Spleen (tissue), 11 donors: Measurements from ENCODE around the gene ZNF365. TPM values are rescaled to one million over a fixed set of nuclear protein-coding genes. Genes with fewer than 3 reads are reported as not detected.

Experiments used
- DNase-seq: peaks from one replicate; pipeline ENCODE4 v3.0.0-alpha.2; 2020
- H3K27ac ChIP-seq, 8 donors: fragments of 200-600 bp; sonication (generic) in 7 of 8; 1 replicate in 4 of 8; 2 replicates in 4 of 8; pipeline versions ENCODE4 v1.5.0 to v1.8.0; 2016 to 2021; ENCODE audit warnings: inconsistent platforms in 4 of 8, mild to moderate bottlenecking in 4 of 8, moderate library complexity in 1 of 8
- H3K27me3 ChIP-seq, 7 donors: fragments of 200-600 bp; sonication (generic) in 6 of 7; replicated peaks in 1 of 7; 1 replicate in 4 of 7; 2 replicates in 3 of 7; pipeline versions ENCODE4 v1.5.0 to v1.8.0; 2016 to 2021; ENCODE audit warnings: inconsistent platforms in 3 of 7, mild to moderate bottlenecking in 1 of 7
- H3K36me3 ChIP-seq, 6 donors: fragments of 200-600 bp; sonication (generic) in 5 of 6; 1 replicate in 4 of 6; 2 replicates in 2 of 6; pipeline versions ENCODE4 v1.5.0 to v1.8.0; 2016 to 2021; ENCODE audit warnings: inconsistent platforms in 2 of 6
- H3K4me1 ChIP-seq, 6 donors: fragments of 200-600 bp; sonication (generic) in 5 of 6; 1 replicate in 3 of 6; 2 replicates in 3 of 6; pipeline versions ENCODE4 v1.5.0 to v1.8.0; 2016 to 2021; ENCODE audit warnings: inconsistent platforms in 3 of 6
- H3K4me3 ChIP-seq, 8 donors: fragments of 200-600 bp; sonication (generic) in 7 of 8; 1 replicate in 4 of 8; 2 replicates in 4 of 8; pipeline versions ENCODE4 v1.5.0 to v1.8.0; 2016 to 2021; ENCODE audit warnings: inconsistent platforms in 4 of 8, mild to moderate bottlenecking in 4 of 8, moderate library complexity in 2 of 8
- H3K9me3 ChIP-seq, 8 donors: fragments of 200-600 bp; sonication (generic) in 7 of 8; 1 replicate in 4 of 8; 2 replicates in 4 of 8; pipeline versions ENCODE4 v1.5.0 to v1.8.0; 2016 to 2021; ENCODE audit warnings: inconsistent platforms in 4 of 8
- CTCF ChIP-seq, 11 experiments: fragments of 200-600 bp in 7 of 11; fragments of 450-650 bp in 4 of 11; sonication (generic) in 4 of 11; IDR thresholded peaks in 8 of 11; conservative IDR thresholded peaks in 3 of 11; 1 replicate in 7 of 11; 2 replicates in 4 of 11; pipeline versions ENCODE4 v1.4.0 to v1.8.0; 2016 to 2021; ENCODE audit warnings: antibody characterized with exemption in 11 of 11, inconsistent platforms in 4 of 11, mild to moderate bottlenecking in 1 of 11
- POLR2A ChIP-seq, 3 donors: fragments of 450-650 bp; IDR thresholded peaks; one replicate each; pipeline ENCODE4 v1.5.1; 2017; ENCODE audit warnings: antibody characterized with exemption in 3 of 3, mild to moderate bottlenecking in 1 of 3
- POLR2AphosphoS5 ChIP-seq, 3 donors: sonication (generic); formaldehyde crosslinking; IDR thresholded peaks; one replicate each; pipeline ENCODE4 v1.5.1; 2017; ENCODE audit warnings: antibody characterized with exemption in 3 of 3
- WGBS, 5 donors: extraction: QIAGEN DNeasy Blood & Tissue Kit in 3 of 5; methylation state at CpG; one replicate each; pipeline versions ENCODE4 v1.1.5 to v1.1.7; 2013 to 2018; 5-methylcytosine and 5-hydroxymethylcytosine counted together
- intact Hi-C: fragments of 100-400 bp; cut with DNase I; formaldehyde crosslinking; loops from one replicate; pipeline ENCODE4 v1.15.0; 2023; ENCODE audit warnings: low total_unique reads
- polyA plus RNA-seq, 3 donors: library from polyadenylated mRNA; stranded (reverse); fragments of 200-250 nt; gene quantifications; one replicate each; pipeline ENCODE4 v1.2.1, GENCODE V29; 2013
- total RNA-seq, 7 donors: library from RNA; depleted of rRNA in 3 of 7; stranded (reverse); fragments of >200 nt in 3 of 7; fragmentation: NEBNext Ultra II Directional in 4 of 7; extraction: Animal tissue kit (Norgen Biotek cat#: 25700) in 4 of 7; gene quantifications; one replicate each; pipeline versions ENCODE4 v1.1.0 to v1.2.1, GENCODE V29; 2016 to 2021
- donor health status: healthy with polysubstance abuse.
- donor health status: DM: no; HTN: no; CAD: no; lungs with moderate emphysema.
- donor health status: DM: no; HTN: no; CAD: no.
- donor health status: Bipolar disorder and iron deficiency.
- donor health status: healthy.
- donor health status: DM: no; HTN: no; CAD: no.
- donor health status: DM: yes; HTN: yes; CAD: no.

Gene ZNF365
- total and polyA plus RNA-seq, 10 donors = 0.06 to 1.9 (median 0.64) TPM

DNA sequence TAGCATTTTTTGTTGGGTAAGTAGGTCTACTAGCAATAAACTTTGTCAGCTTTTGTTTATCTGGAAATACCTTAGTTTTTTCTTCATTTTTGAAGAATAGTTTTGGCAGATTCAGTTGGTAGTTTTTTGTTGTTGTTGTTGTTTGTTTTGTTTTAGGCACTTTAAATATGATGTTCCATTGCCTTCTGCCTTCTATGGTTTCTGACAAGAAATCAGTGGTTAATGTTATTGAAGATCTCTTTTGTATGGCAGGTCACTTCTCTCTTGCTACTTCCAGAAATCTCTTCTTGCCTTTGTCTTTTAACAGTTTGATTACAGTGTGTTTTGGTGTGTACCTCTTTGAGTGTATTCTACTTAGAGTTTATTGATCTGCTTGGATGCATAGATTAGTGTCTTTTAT, 41.8 kb upstream of the ZNF365 start:
- Histone ChIP-seq H3K27ac (no peak overlapping the region), H3K36me3 (no peaks in the 10 kb centered on the region), H3K9me3 (peaks cover 0 to 12% (median 2%) of the 10 kb centered on the region in 8 donors), H3K4me3 (no peak overlapping the region), H3K4me1 (peaks cover 0 to 20% (median 10%) of the 10 kb centered on the region in 6 donors), H3K27me3 (no peaks in the 10 kb centered on the region)
- DNase-seq = no peak
- TF ChIP-seq POLR2A (IDR thresholded peaks at IDR 0.05) (no peak), CTCF (IDR thresholded peaks at IDR 0.05 in 8 of 11, conservative IDR thresholded peaks at IDR 0.05 in 3 of 11) (no peak), POLR2AphosphoS5 (IDR thresholded peaks at IDR 0.05) (no peak)
- intact Hi-C loops = no loop called here

DNA sequence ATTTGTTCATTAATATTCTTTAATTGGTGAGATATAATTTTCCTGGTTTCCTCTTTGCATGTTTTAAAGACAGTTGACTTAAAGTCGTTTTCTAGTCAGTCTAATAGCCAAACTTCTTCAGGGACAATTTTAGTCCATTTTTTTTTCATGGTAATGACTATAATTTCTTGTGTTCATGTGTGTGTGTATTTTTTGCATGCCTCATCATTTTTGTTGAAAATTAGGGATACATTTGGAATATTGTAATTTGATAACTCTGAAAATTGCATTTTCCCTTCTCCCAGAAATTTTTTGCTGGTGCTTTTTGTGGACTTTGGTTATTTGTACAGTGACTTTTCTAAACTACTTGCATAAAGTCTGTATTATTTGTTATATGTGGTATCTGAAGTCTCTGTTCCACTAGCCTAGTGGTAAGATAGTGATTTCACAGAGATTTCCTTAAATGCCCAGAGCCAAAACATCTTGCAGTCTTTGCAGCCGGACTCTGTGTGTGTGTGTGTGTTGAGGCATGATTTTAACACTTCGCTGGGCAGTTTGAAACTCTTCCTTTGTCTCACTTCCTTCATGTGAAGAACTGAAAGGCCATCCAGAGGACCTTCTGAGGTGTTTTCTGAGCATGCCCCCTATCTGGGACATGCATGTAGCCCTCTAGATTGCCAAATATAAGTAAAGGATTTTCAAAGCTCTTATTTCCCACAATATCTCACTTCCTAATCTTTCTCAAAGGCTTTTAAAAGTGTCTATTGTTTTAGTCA, 40.9 kb upstream of the ZNF365 start:
- intact Hi-C loops = no loop called here
- DNase-seq = no peak

GRCh38 chr10:62333988-62334682, 40.0 kb upstream of the ZNF365 start:
- no peak for DNase-seq
- no peaks in the 10 kb centered on the region for H3K36me3 ChIP-seq
- no peak for TF ChIP-seq CTCF (IDR thresholded peaks at IDR 0.05 in 8 of 11, conservative IDR thresholded peaks at IDR 0.05 in 3 of 11)
- TF ChIP-seq POLR2A (IDR thresholded peaks at IDR 0.05) = no peak
- TF ChIP-seq POLR2AphosphoS5 (IDR thresholded peaks at IDR 0.05) = no peak
- peaks cover 0 to 20% (median 10%) of the 10 kb centered on the region in 6 donors for H3K4me1 ChIP-seq
- peak overlapping the region in 4 of 8 donors; percentile 2 to 47 (median 30) for H3K27ac ChIP-seq
- intact Hi-C loops = no loop called here
- peaks cover 0 to 13% (median 4%) of the 10 kb centered on the region in 8 donors for H3K9me3 ChIP-seq
- H3K27me3 ChIP-seq = no peaks in the 10 kb centered on the region
- no peak overlapping the region for H3K4me3 ChIP-seq

More for the DNA sequence above, 40.9 kb upstream of the ZNF365 start:
- TF ChIP-seq CTCF (IDR thresholded peaks at IDR 0.05 in 8 of 11, conservative IDR thresholded peaks at IDR 0.05 in 3 of 11) (no peak), POLR2AphosphoS5 (IDR thresholded peaks at IDR 0.05) (no peak), POLR2A (IDR thresholded peaks at IDR 0.05) (no peak)
- H3K4me1 ChIP-seq = peaks cover 0 to 20% (median 10%) of the 10 kb centered on the region in 6 donors
- H3K4me3 ChIP-seq = no peak overlapping the region
- peak overlapping the region in 4 of 8 donors; percentile 2 to 47 (median 30) for H3K27ac ChIP-seq
- H3K27me3 ChIP-seq = no peaks in the 10 kb centered on the region
- peaks cover 0 to 12% (median 4%) of the 10 kb centered on the region in 8 donors for H3K9me3 ChIP-seq
- no peaks in the 10 kb centered on the region for H3K36me3 ChIP-seq
- 55 to 77% (median 58%) methylated on average over 3 of the region's 3 CpGs for WGBS, 5 donors

DNA sequence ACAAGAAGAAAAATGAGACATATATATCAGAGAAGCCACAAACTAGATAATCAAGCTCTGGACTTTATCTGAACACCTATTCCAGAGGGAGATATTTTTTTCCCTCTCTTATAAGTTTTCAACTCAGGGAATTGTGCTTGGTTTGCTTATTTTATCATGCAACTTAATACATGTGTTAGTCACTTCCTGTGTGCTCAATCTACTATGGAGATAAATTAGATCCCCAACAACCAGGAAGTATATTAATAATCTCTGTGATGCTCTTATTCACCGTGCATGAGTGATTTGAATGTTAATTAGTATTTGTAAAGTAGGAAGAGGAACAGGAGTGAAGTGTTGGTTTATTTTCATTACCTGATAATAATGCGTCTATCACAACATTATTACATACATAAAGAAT, 38.8 kb upstream of the ZNF365 start:
- no peaks in the 10 kb centered on the region for H3K36me3 ChIP-seq
- H3K27me3 ChIP-seq = no peaks in the 10 kb centered on the region
- H3K4me3 ChIP-seq = no peak overlapping the region
- H3K9me3 ChIP-seq = peaks cover 0 to 21% (median 12%) of the 10 kb centered on the region in 8 donors
- peaks cover 0 to 20% (median 10%) of the 10 kb centered on the region in 6 donors for H3K4me1 ChIP-seq
- no peak for DNase-seq
- WGBS, 5 donors = 45 to 57% (median 50%) methylated on average over 2 of the region's 2 CpGs
- TF ChIP-seq POLR2A (IDR thresholded peaks at IDR 0.05) = no peak
- TF ChIP-seq POLR2AphosphoS5 (IDR thresholded peaks at IDR 0.05) = no peak
- no peak for TF ChIP-seq CTCF (IDR thresholded peaks at IDR 0.05 in 8 of 11, conservative IDR thresholded peaks at IDR 0.05 in 3 of 11)
- intact Hi-C loops = no loop called here
- H3K27ac ChIP-seq = no peak overlapping the region
